COLO829 (cell line): Measurements from ENCODE around the gene PLOD2.

Experiments
- DNase-seq: peaks from one replicate; pipeline ENCODE4 v3.0.0; 2012; ENCODE audit warnings: low spot score

The PLOD2 gene

GRCh38 chr3:146037697-146038096, 123.3 kb downstream of the PLOD2 start:
- no peak for DNase-seq

DNA sequence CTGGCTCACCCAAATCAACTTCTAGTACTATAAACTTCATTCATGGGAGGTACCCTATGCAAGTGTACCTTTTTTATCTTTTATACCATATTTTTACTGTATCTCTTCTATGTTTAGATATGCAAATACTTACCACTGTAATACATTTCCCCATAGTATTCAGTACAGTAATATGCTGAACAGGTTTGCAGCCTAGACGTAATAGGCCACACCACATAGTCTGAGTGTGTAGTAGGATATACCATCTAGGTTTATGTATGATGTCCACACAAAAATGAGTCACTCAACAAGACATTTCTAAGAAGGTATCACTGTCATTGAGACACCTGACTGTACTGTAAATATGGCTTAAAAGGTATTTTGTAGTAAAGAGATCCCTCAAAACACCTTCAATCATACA, 124.7 kb downstream of the PLOD2 start:
- DNase-seq = no peak

- DNase-seq = no peak
Observed at GRCh38 chr3:146035366-146035765, 125.6 kb downstream of the PLOD2 start.

- DNase-seq = no peak
Observed at GRCh38 chr3:146033950-146034349, 127.0 kb downstream of the PLOD2 start.

GRCh38 chr3:146026547-146026946, 134.4 kb downstream of the PLOD2 start:
- peak; percentile 26 for DNase-seq

DNA sequence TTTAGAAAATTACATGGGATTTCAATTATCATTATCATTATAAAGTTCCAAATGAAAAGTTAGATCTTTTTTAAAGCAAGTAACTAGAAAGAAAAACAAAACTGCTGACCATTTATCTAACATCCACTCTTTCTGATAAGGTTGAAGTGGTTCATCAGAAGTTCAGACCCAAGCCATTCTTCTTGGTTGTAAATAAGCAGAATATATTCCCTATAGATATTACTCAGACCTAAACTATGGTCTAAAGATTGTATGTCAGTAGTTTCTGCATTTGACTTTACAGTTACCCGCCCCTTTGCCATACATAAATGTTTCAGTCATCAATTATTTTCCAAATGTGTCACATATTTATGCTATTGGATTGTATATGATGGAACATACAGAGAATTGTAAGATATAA, 136.7 kb downstream of the PLOD2 start:
- peak; percentile 15 for DNase-seq

- no peak for DNase-seq
Observed at GRCh38 chr3:146020969-146021368, 140.0 kb downstream of the PLOD2 start.

GRCh38 chr3:146019508-146019907, 141.5 kb downstream of the PLOD2 start:
- no peak for DNase-seq
